HepG2 (cell line): ENCODE data around the gene SHPK. TPM values are rescaled to one million over a fixed set of nuclear protein-coding genes. Genes with fewer than 3 reads are reported as not detected.

Experiments used
- ETS1 ChIP-seq: sonication (generic); formaldehyde crosslinking; IDR thresholded peaks from 2 replicates; pipeline ENCODE4 v1.4.0; 2020; ENCODE audit warnings: missing genetic modification reagents
- NFKBIZ ChIP-seq: IDR thresholded peaks from 2 replicates; pipeline ENCODE4 v1.6.1; 2018; ENCODE audit warnings: missing genetic modification reagents, missing compliant biosample characterization
- SRSF1 ChIP-seq: fragments of 200-400 bp; formaldehyde crosslinking; optimal IDR thresholded peaks from 2 replicates; pipeline ENCODE3; 2017; ENCODE audit warnings: mild to moderate bottlenecking, low read depth, low read length, moderate library complexity
- ZNF331 ChIP-seq: sonication (generic); formaldehyde crosslinking; IDR thresholded peaks from 2 replicates; pipeline ENCODE4 v1.4.0; 2020; ENCODE audit warnings: missing genetic modification reagents
- ZNF468 ChIP-seq: sonication (generic); formaldehyde crosslinking; IDR thresholded peaks from 2 replicates; pipeline ENCODE4 v1.8.0; 2022; ENCODE audit warnings: mild to moderate bottlenecking, moderate library complexity, missing genetic modification reagents
- polyA plus RNA-seq, 8 experiments: library from polyadenylated mRNA; depleted of rRNA in 3 of 8; stranded (reverse) in 7 of 8; unstranded in 1 of 8; fragments of >200 nt; fragmentation: Illumina TruSeq in 4 of 8; extraction: Trizol in 4 of 8; gene quantifications; 2 replicates each; pipeline versions ENCODE4 v1.2.1 to v1.2.3, GENCODE V29; 2011 to 2016; ENCODE audit warnings: low read depth in 4 of 8, missing spikeins in 1 of 8, mixed read lengths in 1 of 8; ENCODE audit not compliant: insufficient read depth in 1 of 8
- total RNA-seq, 5 experiments: library from RNA; depleted of rRNA; stranded (reverse); fragments of >200 nt; fragmentation: Illumina TruSeq; extraction: Trizol; gene quantifications; 2 replicates each; pipeline ENCODE4 v1.2.3, GENCODE V29; 2016; ENCODE audit warnings: low read depth in 1 of 5
- TF ChIP-seq, protein P1 (sequence below), 2 experiments: sonication (generic) in 1 of 2; formaldehyde crosslinking in 1 of 2; IDR thresholded peaks; 2 replicates each; pipeline versions ENCODE4 v1.6.1 to v1.9.0; 2014 to 2022; ENCODE audit warnings: antibody characterized with exemption in 1 of 2, borderline replicate concordance in 1 of 2, inconsistent platforms in 1 of 2, low read depth in 1 of 2, missing genetic modification reagents in 1 of 2

Gene SHPK
- total and polyA plus RNA-seq, 2 of the 13 experiments (the other 11 are each of a cell fraction or from before 2014, with no cell fraction given) = 16.2 to 30.9 TPM

GRCh38 chr17:3641717-3642486 lies 5.9 kb upstream of the SHPK start (continued):
- TF ChIP-seq, protein P1, sequence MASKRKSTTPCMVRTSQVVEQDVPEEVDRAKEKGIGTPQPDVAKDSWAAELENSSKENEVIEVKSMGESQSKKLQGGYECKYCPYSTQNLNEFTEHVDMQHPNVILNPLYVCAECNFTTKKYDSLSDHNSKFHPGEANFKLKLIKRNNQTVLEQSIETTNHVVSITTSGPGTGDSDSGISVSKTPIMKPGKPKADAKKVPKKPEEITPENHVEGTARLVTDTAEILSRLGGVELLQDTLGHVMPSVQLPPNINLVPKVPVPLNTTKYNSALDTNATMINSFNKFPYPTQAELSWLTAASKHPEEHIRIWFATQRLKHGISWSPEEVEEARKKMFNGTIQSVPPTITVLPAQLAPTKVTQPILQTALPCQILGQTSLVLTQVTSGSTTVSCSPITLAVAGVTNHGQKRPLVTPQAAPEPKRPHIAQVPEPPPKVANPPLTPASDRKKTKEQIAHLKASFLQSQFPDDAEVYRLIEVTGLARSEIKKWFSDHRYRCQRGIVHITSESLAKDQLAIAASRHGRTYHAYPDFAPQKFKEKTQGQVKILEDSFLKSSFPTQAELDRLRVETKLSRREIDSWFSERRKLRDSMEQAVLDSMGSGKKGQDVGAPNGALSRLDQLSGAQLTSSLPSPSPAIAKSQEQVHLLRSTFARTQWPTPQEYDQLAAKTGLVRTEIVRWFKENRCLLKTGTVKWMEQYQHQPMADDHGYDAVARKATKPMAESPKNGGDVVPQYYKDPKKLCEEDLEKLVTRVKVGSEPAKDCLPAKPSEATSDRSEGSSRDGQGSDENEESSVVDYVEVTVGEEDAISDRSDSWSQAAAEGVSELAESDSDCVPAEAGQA (IDR thresholded peaks at IDR 0.05; ENCODE audit: low read depth) = no peak
- TF ChIP-seq, protein P1 (CRISPR knock-in tag; IDR thresholded peaks at IDR 0.05; ENCODE audit: borderline replicate concordance) = no peak
- TF ChIP-seq ZNF331 (CRISPR knock-in tag) (no peak), NFKBIZ (CRISPR knock-in tag) (no peak), SRSF1 (no peak), ETS1 (CRISPR knock-in tag) (no peak), ZNF468 (no peak)
